SK-N-SH (cell line): ENCODE measurements around the gene SLC5A2. TPM values are rescaled to one million over a fixed set of nuclear protein-coding genes. Genes with fewer than 3 reads are reported as not detected.

ENCODE experiments used
- CTCF ChIA-PET: fragments of 300-600, 350-600 bp; formaldehyde crosslinking; extraction: SDS; loops from one replicate; lab custom pipeline; 2021; lab: Yijun Ruan, JAX
- POLR2A ChIA-PET: fragments of 350-600 bp; sonication (Branson Sonifier 250); formaldehyde crosslinking; extraction: SDS; loops from one replicate; lab custom pipeline; 2020; ENCODE audit warnings: antibody characterized with exemption, inconsistent platforms; lab: Yijun Ruan, JAX
- DNase-seq: peaks from one replicate; pipeline ENCODE4 v3.0.0; 2012
- H2AFZ ChIP-seq: fragments of 200-600 bp; sonication (generic); 2 replicates; pipeline ENCODE4 v1.8.1; 2016; ENCODE audit warnings: antibody characterized with exemption, mild to moderate bottlenecking, low read depth
- H3F3A ChIP-seq: fragments of 200-600 bp; sonication (generic); replicated peaks from 2 replicates; pipeline ENCODE3; 2016; ENCODE audit warnings: antibody characterized with exemption, mild to moderate bottlenecking; ENCODE audit not compliant: insufficient read depth
- H3K27ac ChIP-seq, 2 experiments: fragments of 200-500 bp in 1 of 2; fragments of 200-600 bp in 1 of 2; sonication (Bioruptor generic) in 1 of 2; sonication (generic), shearing (Covaris generic) in 1 of 2; 2 replicates each; pipeline versions ENCODE4 v1.5.1 to v1.6.1; 2014 to 2016; ENCODE audit warnings: low read depth in 2 of 2, inconsistent platforms in 1 of 2, low read length in 1 of 2, mild to moderate bottlenecking in 1 of 2, mixed read lengths in 1 of 2
- H3K27me3 ChIP-seq: fragments of 200-600 bp; sonication (generic), shearing (Covaris generic); 2 replicates; pipeline ENCODE4 v1.6.1; 2016; ENCODE audit warnings: mixed run types; ENCODE audit not compliant: insufficient read depth
- H3K36me3 ChIP-seq, 2 experiments: fragments of 200-500 bp in 1 of 2; fragments of 200-600 bp in 1 of 2; sonication (Bioruptor generic) in 1 of 2; sonication (generic) in 1 of 2; replicated peaks in 1 of 2; 2 replicates each; pipeline versions ENCODE3 to v1.5.1; 2014 to 2016; ENCODE audit warnings: low read length in 1 of 2, mild to moderate bottlenecking in 1 of 2; ENCODE audit not compliant: insufficient read depth in 2 of 2, control insufficient read depth in 1 of 2
- H3K4me1 ChIP-seq, 2 experiments: fragments of 200-500 bp in 1 of 2; fragments of 200-600 bp in 1 of 2; sonication (Bioruptor generic) in 1 of 2; sonication (generic), shearing (Covaris generic) in 1 of 2; 2 replicates each; pipeline versions ENCODE4 v1.5.1 to v1.6.1; 2014 to 2016; ENCODE audit warnings: low read depth in 1 of 2, low read length in 1 of 2, mixed run types in 1 of 2; ENCODE audit not compliant: insufficient read depth in 2 of 2, control insufficient read depth in 1 of 2
- H3K4me2 ChIP-seq: fragments of 200-600 bp; sonication (generic), shearing (Covaris generic); 2 replicates; pipeline ENCODE4 v1.6.1; 2017; ENCODE audit warnings: mixed run types
- H3K4me3 ChIP-seq, 2 experiments: fragments of 200-500 bp in 1 of 2; fragments of 200-600 bp in 1 of 2; sonication (Bioruptor generic) in 1 of 2; sonication (generic), shearing (Covaris generic) in 1 of 2; 2 replicates each; pipeline versions ENCODE4 v1.5.1 to v1.8.1; 2014 to 2016; ENCODE audit warnings: low read depth in 2 of 2, inconsistent platforms in 1 of 2, low read length in 1 of 2, mild to moderate bottlenecking in 1 of 2, mixed read lengths in 1 of 2, moderate library complexity in 1 of 2
- H3K79me2 ChIP-seq: fragments of 200-600 bp; sonication (generic); 2 replicates; pipeline ENCODE4 v1.8.1; 2017; ENCODE audit warnings: mild to moderate bottlenecking; ENCODE audit not compliant: insufficient read depth
- H3K9ac ChIP-seq: fragments of 200-600 bp; sonication (generic); 2 replicates; pipeline ENCODE4 v1.6.1; 2017; ENCODE audit warnings: mixed run types
- H3K9me2 ChIP-seq: fragments of 200-600 bp; sonication (generic); 2 replicates; pipeline ENCODE4 v1.6.1; 2017; ENCODE audit warnings: mixed run types
- H3K9me3 ChIP-seq: fragments of 200-600 bp; sonication (generic); 2 replicates; pipeline ENCODE4 v1.6.1; 2017; ENCODE audit warnings: mixed run types, mild to moderate bottlenecking, moderate library complexity
- H4K20me1 ChIP-seq: fragments of 200-600 bp; sonication (generic); 2 replicates; pipeline ENCODE4 v1.6.1; 2017; ENCODE audit warnings: mild to moderate bottlenecking, mixed run types; ENCODE audit not compliant: insufficient read depth
- CHD2 ChIP-seq: fragments of 150-350 bp; IDR thresholded peaks from 2 replicates; pipeline ENCODE4 v1.6.1; 2018; ENCODE audit warnings: low read length; ENCODE audit not compliant: partially characterized antibody
- ELF1 ChIP-seq: IDR thresholded peaks from 2 replicates; pipeline ENCODE4 v1.4.0; 2012
- EP300 ChIP-seq, 2 experiments: IDR thresholded peaks; 2 replicates each; pipeline versions ENCODE4 v1.4.0 to v1.6.1; 2012; ENCODE audit warnings: borderline replicate concordance in 1 of 2, low read depth in 1 of 2, low read length in 1 of 2
- FOXM1 ChIP-seq: IDR thresholded peaks from 2 replicates; pipeline ENCODE4 v1.4.0; 2012; ENCODE audit warnings: low read depth, mild to moderate bottlenecking
- GATA2 ChIP-seq: sonication (generic); formaldehyde crosslinking; IDR thresholded peaks from 2 replicates; pipeline ENCODE4 v1.5.0; 2020; ENCODE audit warnings: mild to moderate bottlenecking, missing genetic modification reagents
- JUND ChIP-seq: IDR thresholded peaks from 2 replicates; pipeline ENCODE4 v1.4.0; 2012
- MEF2A ChIP-seq: IDR thresholded peaks from 2 replicates; pipeline ENCODE4 v1.4.0; 2012; ENCODE audit warnings: low read depth, borderline replicate concordance
- NFIC ChIP-seq: IDR thresholded peaks from 2 replicates; pipeline ENCODE4 v1.4.0; 2012; ENCODE audit warnings: borderline replicate concordance
- POLR2AphosphoS5 ChIP-seq: IDR thresholded peaks from 2 replicates; pipeline ENCODE4 v1.6.1; 2012; ENCODE audit warnings: low read depth, low read length
- RAD21 ChIP-seq: IDR thresholded peaks from 2 replicates; pipeline ENCODE4 v1.6.1; 2012; ENCODE audit warnings: mild to moderate bottlenecking, low read length
- RCOR1 ChIP-seq: fragments of 150-350 bp; IDR thresholded peaks from 2 replicates; pipeline ENCODE4 v1.6.1; 2017; ENCODE audit warnings: antibody characterized with exemption, low read length
- RFX5 ChIP-seq: IDR thresholded peaks from 2 replicates; pipeline ENCODE4 v1.6.1; 2012; ENCODE audit warnings: mild to moderate bottlenecking, improper control_type of control experiment, low read length
- RXRA ChIP-seq: IDR thresholded peaks from 2 replicates; pipeline ENCODE4 v1.4.0; 2012; ENCODE audit warnings: low read depth, mild to moderate bottlenecking, borderline replicate concordance
- SMC3 ChIP-seq: IDR thresholded peaks from 2 replicates; pipeline ENCODE4 v1.6.1; 2012; ENCODE audit warnings: low read depth, low read length, improper control_type of control experiment
- YY1 ChIP-seq: IDR thresholded peaks from 2 replicates; pipeline ENCODE4 v1.4.0; 2012; ENCODE audit warnings: low read depth, mild to moderate bottlenecking
- WGBS: methylation state at CpG from one replicate; pipeline ENCODE4 v1.1.6; 2017; ENCODE audit warnings: low lambda C conversion rate; 5-methylcytosine and 5-hydroxymethylcytosine counted together
- polyA plus RNA-seq, 3 experiments: library from polyadenylated mRNA; depleted of rRNA; stranded (reverse); fragments of >200 nt; gene quantifications; 2 replicates each; pipeline ENCODE4 v1.2.3, GENCODE V29; 2012
- TF ChIP-seq, protein P1 (sequence below): IDR thresholded peaks from 2 replicates; pipeline ENCODE4 v1.4.0; 2012; ENCODE audit warnings: low read depth
- TF ChIP-seq, protein P2 (sequence below): IDR thresholded peaks from 2 replicates; pipeline ENCODE4; 2012
- TF ChIP-seq, protein P3 (sequence below): IDR thresholded peaks from 2 replicates; pipeline ENCODE4 v1.6.1; 2012; ENCODE audit warnings: mild to moderate bottlenecking, low read depth, low read length, moderate library complexity
- TF ChIP-seq, protein P4 (sequence below): fragments of 150-350 bp; IDR thresholded peaks from 2 replicates; pipeline ENCODE4 v1.6.1; 2016; ENCODE audit warnings: mild to moderate bottlenecking, low read depth, low read length
- TF ChIP-seq, protein P5 (sequence below): fragments of 200-600 bp; sonication (generic); IDR thresholded peaks from 2 replicates; pipeline ENCODE4 v1.6.1; 2017; ENCODE audit warnings: antibody characterized with exemption, mild to moderate bottlenecking, moderate library complexity

Gene SLC5A2
- polyA plus RNA-seq, 1 of the 3 experiments (the other 2 are of a cell fraction) = 0.31 TPM

DNA sequence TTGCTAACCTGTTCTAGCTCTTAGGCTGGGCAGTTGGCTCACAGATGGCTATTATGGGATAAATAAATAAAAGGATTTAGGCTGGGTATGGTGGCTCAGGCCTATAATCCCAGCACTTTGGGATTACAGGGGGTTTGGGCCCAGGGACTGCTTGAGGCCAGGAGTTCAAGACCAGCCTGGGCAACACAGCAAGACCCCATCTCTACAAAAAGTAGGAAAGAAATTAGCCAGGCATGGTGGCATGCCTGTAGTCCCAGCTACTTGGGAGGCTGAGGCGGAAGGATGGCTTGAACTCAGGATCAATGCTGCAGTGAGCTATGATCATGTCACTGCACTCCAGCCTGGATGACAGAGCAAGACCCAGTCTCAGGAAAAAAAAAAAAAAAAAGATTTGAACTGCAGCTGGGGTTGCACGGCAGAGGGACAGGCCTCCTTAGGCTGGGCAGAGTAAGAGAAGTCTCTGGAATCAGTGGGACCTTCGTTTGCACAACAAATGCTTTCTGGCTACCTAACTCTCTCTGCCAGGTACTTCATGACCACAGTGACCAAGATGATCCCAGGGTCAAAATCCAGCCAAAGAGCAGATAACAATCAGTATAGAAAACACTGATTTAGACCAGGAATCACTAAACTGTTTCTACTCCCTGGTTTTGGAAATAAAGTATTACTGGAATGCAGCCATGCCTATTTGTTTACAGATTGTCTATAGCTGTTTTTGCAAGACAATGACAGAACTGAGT is 18.5 kb downstream of the SLC5A2 start:
- Histone ChIP-seq H3K36me3 (peaks cover 22 to 45% of the 10 kb centered on the region in 2 experiments), H3K4me1 (no peaks in the 10 kb centered on the region), H3K9me3 (no peaks in the 10 kb centered on the region), H3F3A (no peaks in the 10 kb centered on the region), H4K20me1 (no peaks in the 10 kb centered on the region; the same call in 1 of the 2 replicates), H3K9ac (no peak overlapping the region), H2AFZ (no peak overlapping the region), H3K27ac (no peak overlapping the region), H3K4me3 (no peak overlapping the region), H3K79me2 (peaks cover 12% of the 10 kb centered on the region), H3K4me2 (no peak overlapping the region), H3K27me3 (no peaks in the 10 kb centered on the region), H3K9me2 (no peaks in the 10 kb centered on the region)
- CTCF ChIA-PET = interaction anchor here (1.1 to 1.2 kb wide), 2 partner anchors 13 to 28 kb away, joined by 5 read pairs; no protein-coding TSS in a partner anchor
- POLR2A ChIA-PET = no interaction called here
- DNase-seq = no peak
- TF ChIP-seq, protein P1, sequence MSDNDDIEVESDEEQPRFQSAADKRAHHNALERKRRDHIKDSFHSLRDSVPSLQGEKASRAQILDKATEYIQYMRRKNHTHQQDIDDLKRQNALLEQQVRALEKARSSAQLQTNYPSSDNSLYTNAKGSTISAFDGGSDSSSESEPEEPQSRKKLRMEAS = no peak
- TF ChIP-seq RFX5 (no peak), FOXM1 (no peak), EP300 (IDR thresholded peaks at IDR 0.05; ENCODE audit: borderline replicate concordance in 1 of 2, low read depth in 1 of 2, low read length in 1 of 2) (no peak), MEF2A (no peak), NFIC (no peak), GATA2 (CRISPR knock-in tag) (no peak), RCOR1 (no peak), RAD21 (no peak), JUND (no peak), CHD2 (no peak)
- TF ChIP-seq, protein P2, sequence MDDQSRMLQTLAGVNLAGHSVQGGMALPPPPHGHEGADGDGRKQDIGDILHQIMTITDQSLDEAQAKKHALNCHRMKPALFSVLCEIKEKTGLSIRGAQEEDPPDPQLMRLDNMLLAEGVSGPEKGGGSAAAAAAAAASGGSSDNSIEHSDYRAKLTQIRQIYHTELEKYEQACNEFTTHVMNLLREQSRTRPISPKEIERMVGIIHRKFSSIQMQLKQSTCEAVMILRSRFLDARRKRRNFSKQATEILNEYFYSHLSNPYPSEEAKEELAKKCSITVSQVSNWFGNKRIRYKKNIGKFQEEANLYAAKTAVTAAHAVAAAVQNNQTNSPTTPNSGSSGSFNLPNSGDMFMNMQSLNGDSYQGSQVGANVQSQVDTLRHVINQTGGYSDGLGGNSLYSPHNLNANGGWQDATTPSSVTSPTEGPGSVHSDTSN = no peak
- WGBS = 83% methylated on average over 3 of the region's 3 CpGs

DNA sequence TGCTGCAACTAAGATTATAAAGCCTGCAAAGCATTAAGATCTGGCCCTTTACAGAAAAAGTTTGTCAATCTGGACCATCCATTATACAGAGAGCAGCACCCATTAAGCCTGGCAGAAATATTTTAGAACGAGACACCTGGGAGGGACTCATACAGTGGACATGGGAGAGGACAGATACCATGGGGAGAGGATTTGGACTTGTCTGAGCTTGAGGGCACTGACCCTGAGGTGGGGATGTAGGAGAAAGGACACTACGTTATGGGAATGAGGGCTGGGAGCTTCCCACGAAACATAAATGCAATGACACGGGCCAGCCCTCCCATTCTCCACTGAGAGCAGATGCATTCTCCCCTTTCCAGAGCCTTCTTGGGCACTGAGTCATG is 19.0 kb downstream of the SLC5A2 start:
- WGBS = 88% methylated on average over 4 of the region's 4 CpGs
- peaks cover 17% of the 10 kb centered on the region for H3K79me2 ChIP-seq
- H3K9ac ChIP-seq = no peak overlapping the region
- H3K4me1 ChIP-seq = peaks cover 0 to 5% of the 10 kb centered on the region in 2 experiments; a peak in 1 of 4 replicates
- H3K36me3 ChIP-seq = peaks cover 24 to 39% of the 10 kb centered on the region in 2 experiments
- ChIA-PET CTCF (interaction anchor here (1.1 kb wide), 1 partner anchor 13 kb away, joined by 5 read pairs; no protein-coding TSS in a partner anchor), POLR2A (no interaction called here)
- TF ChIP-seq, protein P3, sequence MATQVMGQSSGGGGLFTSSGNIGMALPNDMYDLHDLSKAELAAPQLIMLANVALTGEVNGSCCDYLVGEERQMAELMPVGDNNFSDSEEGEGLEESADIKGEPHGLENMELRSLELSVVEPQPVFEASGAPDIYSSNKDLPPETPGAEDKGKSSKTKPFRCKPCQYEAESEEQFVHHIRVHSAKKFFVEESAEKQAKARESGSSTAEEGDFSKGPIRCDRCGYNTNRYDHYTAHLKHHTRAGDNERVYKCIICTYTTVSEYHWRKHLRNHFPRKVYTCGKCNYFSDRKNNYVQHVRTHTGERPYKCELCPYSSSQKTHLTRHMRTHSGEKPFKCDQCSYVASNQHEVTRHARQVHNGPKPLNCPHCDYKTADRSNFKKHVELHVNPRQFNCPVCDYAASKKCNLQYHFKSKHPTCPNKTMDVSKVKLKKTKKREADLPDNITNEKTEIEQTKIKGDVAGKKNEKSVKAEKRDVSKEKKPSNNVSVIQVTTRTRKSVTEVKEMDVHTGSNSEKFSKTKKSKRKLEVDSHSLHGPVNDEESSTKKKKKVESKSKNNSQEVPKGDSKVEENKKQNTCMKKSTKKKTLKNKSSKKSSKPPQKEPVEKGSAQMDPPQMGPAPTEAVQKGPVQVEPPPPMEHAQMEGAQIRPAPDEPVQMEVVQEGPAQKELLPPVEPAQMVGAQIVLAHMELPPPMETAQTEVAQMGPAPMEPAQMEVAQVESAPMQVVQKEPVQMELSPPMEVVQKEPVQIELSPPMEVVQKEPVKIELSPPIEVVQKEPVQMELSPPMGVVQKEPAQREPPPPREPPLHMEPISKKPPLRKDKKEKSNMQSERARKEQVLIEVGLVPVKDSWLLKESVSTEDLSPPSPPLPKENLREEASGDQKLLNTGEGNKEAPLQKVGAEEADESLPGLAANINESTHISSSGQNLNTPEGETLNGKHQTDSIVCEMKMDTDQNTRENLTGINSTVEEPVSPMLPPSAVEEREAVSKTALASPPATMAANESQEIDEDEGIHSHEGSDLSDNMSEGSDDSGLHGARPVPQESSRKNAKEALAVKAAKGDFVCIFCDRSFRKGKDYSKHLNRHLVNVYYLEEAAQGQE = no peak
- TF ChIP-seq GATA2 (CRISPR knock-in tag) = no peak
- TF ChIP-seq, protein P4, sequence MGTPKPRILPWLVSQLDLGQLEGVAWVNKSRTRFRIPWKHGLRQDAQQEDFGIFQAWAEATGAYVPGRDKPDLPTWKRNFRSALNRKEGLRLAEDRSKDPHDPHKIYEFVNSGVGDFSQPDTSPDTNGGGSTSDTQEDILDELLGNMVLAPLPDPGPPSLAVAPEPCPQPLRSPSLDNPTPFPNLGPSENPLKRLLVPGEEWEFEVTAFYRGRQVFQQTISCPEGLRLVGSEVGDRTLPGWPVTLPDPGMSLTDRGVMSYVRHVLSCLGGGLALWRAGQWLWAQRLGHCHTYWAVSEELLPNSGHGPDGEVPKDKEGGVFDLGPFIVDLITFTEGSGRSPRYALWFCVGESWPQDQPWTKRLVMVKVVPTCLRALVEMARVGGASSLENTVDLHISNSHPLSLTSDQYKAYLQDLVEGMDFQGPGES = no peak
- TF ChIP-seq NFIC = no peak
- TF ChIP-seq YY1 = no peak
- TF ChIP-seq SMC3 = no peak
- TF ChIP-seq RFX5 = no peak
- no peak for TF ChIP-seq POLR2AphosphoS5
- TF ChIP-seq, protein P5, sequence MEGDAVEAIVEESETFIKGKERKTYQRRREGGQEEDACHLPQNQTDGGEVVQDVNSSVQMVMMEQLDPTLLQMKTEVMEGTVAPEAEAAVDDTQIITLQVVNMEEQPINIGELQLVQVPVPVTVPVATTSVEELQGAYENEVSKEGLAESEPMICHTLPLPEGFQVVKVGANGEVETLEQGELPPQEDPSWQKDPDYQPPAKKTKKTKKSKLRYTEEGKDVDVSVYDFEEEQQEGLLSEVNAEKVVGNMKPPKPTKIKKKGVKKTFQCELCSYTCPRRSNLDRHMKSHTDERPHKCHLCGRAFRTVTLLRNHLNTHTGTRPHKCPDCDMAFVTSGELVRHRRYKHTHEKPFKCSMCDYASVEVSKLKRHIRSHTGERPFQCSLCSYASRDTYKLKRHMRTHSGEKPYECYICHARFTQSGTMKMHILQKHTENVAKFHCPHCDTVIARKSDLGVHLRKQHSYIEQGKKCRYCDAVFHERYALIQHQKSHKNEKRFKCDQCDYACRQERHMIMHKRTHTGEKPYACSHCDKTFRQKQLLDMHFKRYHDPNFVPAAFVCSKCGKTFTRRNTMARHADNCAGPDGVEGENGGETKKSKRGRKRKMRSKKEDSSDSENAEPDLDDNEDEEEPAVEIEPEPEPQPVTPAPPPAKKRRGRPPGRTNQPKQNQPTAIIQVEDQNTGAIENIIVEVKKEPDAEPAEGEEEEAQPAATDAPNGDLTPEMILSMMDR = no peak
- no peak for TF ChIP-seq EP300 (IDR thresholded peaks at IDR 0.05; ENCODE audit: borderline replicate concordance in 1 of 2, low read depth in 1 of 2, low read length in 1 of 2)
- TF ChIP-seq ELF1 = no peak
- TF ChIP-seq FOXM1 = no peak
- no peak for TF ChIP-seq RXRA
- no peak overlapping the region for H3K27ac ChIP-seq
- H3K4me3 ChIP-seq = no peak overlapping the region
- no peaks in the 10 kb centered on the region for H3K27me3 ChIP-seq
- no peak overlapping the region for H3K4me2 ChIP-seq
- H3K9me3 ChIP-seq = no peaks in the 10 kb centered on the region
- DNase-seq = no peak
- H3F3A ChIP-seq = no peaks in the 10 kb centered on the region
- H2AFZ ChIP-seq = no peak overlapping the region
- no peaks in the 10 kb centered on the region; the same call in 1 of the 2 replicates for H4K20me1 ChIP-seq
- no peaks in the 10 kb centered on the region for H3K9me2 ChIP-seq
